BLaER1 (cell line): ENCODE results near the gene DPP4.

Experiments
- H3K27ac ChIP-seq: shearing (Covaris generic); formaldehyde crosslinking; 2 replicates; pipeline ENCODE4 v1.8.1; 2022
- H3K27me3 ChIP-seq: shearing (Covaris generic); formaldehyde crosslinking; 2 replicates; pipeline ENCODE4 v1.8.1; 2022
- H3K36me3 ChIP-seq: shearing (Covaris generic); formaldehyde crosslinking; 2 replicates; pipeline ENCODE4 v1.8.1; 2022
- H3K4me1 ChIP-seq: shearing (Covaris generic); formaldehyde crosslinking; 2 replicates; pipeline ENCODE4 v1.8.1; 2022
- H3K4me2 ChIP-seq: shearing (Covaris generic); formaldehyde crosslinking; 2 replicates; pipeline ENCODE4 v1.8.1; 2022
- H3K4me3 ChIP-seq: shearing (Covaris generic); formaldehyde crosslinking; 2 replicates; pipeline ENCODE4 v1.8.1; 2022
- H3K9ac ChIP-seq: shearing (Covaris generic); formaldehyde crosslinking; 2 replicates; pipeline ENCODE4 v1.8.1; 2022
- H3K9me3 ChIP-seq: shearing (Covaris generic); formaldehyde crosslinking; 2 replicates; pipeline ENCODE4 v1.8.1; 2022
- H4K20me1 ChIP-seq: shearing (Covaris generic); formaldehyde crosslinking; 2 replicates; pipeline ENCODE4 v1.8.1; 2022
- Cebpa-rat ChIP-seq: shearing (Covaris generic); IDR thresholded peaks from 2 replicates; pipeline ENCODE4 v1.8.1; 2022

The DPP4 gene

GRCh38 chr2:162041485-162041884 is 32.5 kb downstream of the DPP4 start:
- no peak overlapping the region for H3K27ac ChIP-seq
- H3K27me3 ChIP-seq = no peaks in the 10 kb centered on the region
- H3K9me3 ChIP-seq = no peaks in the 10 kb centered on the region
- H3K4me2 ChIP-seq = no peak overlapping the region
- no peak overlapping the region for H3K4me3 ChIP-seq
- no peaks in the 10 kb centered on the region for H4K20me1 ChIP-seq
- H3K4me1 ChIP-seq = no peaks in the 10 kb centered on the region
- no peak overlapping the region for H3K9ac ChIP-seq
- no peaks in the 10 kb centered on the region for H3K36me3 ChIP-seq
- no peak for TF ChIP-seq Cebpa-rat

DNA sequence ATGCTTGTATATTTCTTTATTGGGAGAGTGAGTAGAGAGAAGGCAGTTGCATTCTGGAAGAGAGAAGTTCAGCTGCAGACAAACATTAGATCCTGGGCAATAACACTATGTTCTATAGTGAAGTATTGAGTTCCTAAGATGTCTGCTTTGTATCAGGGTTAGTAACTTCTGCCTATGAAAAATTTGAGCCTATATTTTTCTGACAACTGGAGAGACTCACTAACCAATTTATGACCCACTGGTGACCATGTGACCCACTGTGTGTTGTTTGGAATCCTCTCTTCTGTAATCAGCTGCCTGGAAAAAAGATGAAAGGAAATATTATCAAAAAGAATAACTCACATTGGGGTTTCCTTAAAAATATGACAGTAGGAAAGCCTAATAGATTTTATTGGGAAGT is 35.3 kb downstream of the DPP4 start:
- no peak overlapping the region for H3K9ac ChIP-seq
- H4K20me1 ChIP-seq = no peaks in the 10 kb centered on the region
- H3K27ac ChIP-seq = no peak overlapping the region
- no peaks in the 10 kb centered on the region for H3K36me3 ChIP-seq
- H3K27me3 ChIP-seq = no peaks in the 10 kb centered on the region
- H3K4me3 ChIP-seq = no peak overlapping the region
- no peaks in the 10 kb centered on the region for H3K9me3 ChIP-seq
- TF ChIP-seq Cebpa-rat = no peak
- no peak overlapping the region for H3K4me2 ChIP-seq
- no peaks in the 10 kb centered on the region for H3K4me1 ChIP-seq

DNA sequence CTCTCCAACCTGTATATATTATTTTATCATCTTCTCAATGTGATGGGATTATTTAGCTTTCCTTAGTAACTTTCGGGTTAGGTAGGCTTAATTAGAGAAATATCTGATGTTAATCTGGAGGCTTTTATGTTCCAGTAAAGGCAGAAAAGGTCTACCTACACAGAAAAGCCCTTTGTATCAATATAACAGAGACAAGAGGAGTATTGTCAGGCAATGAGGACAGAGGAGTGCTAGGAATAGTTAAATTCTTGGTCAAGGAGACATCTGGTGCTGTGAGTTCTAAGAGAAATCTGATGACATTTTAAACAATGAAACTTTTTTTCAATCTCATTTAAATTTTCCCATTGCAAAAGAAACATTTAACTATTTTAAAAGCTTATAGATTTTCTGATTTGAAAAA is 36.1 kb downstream of the DPP4 start:
- TF ChIP-seq Cebpa-rat = no peak
- Histone ChIP-seq H3K9ac (no peak overlapping the region), H3K27ac (no peak overlapping the region), H4K20me1 (no peaks in the 10 kb centered on the region), H3K36me3 (no peaks in the 10 kb centered on the region), H3K4me3 (no peak overlapping the region), H3K4me2 (no peak overlapping the region), H3K27me3 (no peaks in the 10 kb centered on the region), H3K9me3 (no peaks in the 10 kb centered on the region), H3K4me1 (no peaks in the 10 kb centered on the region)

- Histone ChIP-seq H3K9ac (no peak overlapping the region), H3K36me3 (no peaks in the 10 kb centered on the region), H3K4me2 (no peak overlapping the region), H4K20me1 (no peaks in the 10 kb centered on the region), H3K9me3 (no peaks in the 10 kb centered on the region), H3K4me1 (no peaks in the 10 kb centered on the region), H3K27ac (no peak overlapping the region), H3K27me3 (no peaks in the 10 kb centered on the region), H3K4me3 (no peak overlapping the region)
- TF ChIP-seq Cebpa-rat = no peak
Measured at GRCh38 chr2:162037028-162037795, 36.8 kb downstream of the DPP4 start.

- H3K9me3 ChIP-seq = no peaks in the 10 kb centered on the region
- no peaks in the 10 kb centered on the region for H3K36me3 ChIP-seq
- H3K4me1 ChIP-seq = no peaks in the 10 kb centered on the region
- H3K4me2 ChIP-seq = no peak overlapping the region
- no peak for TF ChIP-seq Cebpa-rat
- no peaks in the 10 kb centered on the region for H3K27me3 ChIP-seq
- no peak overlapping the region for H3K27ac ChIP-seq
- no peaks in the 10 kb centered on the region for H4K20me1 ChIP-seq
- no peak overlapping the region for H3K4me3 ChIP-seq
- no peak overlapping the region for H3K9ac ChIP-seq
Measured at GRCh38 chr2:162035981-162036380, 38.0 kb downstream of the DPP4 start.

GRCh38 chr2:162030363-162031190 is 43.4 kb downstream of the DPP4 start:
- no peak overlapping the region for H3K9ac ChIP-seq
- H3K4me3 ChIP-seq = no peak overlapping the region
- no peak overlapping the region for H3K27ac ChIP-seq
- no peaks in the 10 kb centered on the region for H3K9me3 ChIP-seq
- H3K27me3 ChIP-seq = no peaks in the 10 kb centered on the region
- no peaks in the 10 kb centered on the region for H3K4me1 ChIP-seq
- H4K20me1 ChIP-seq = no peaks in the 10 kb centered on the region
- no peak for TF ChIP-seq Cebpa-rat
- H3K4me2 ChIP-seq = no peak overlapping the region
- H3K36me3 ChIP-seq = no peaks in the 10 kb centered on the region

GRCh38 chr2:162029287-162029901 is 44.6 kb downstream of the DPP4 start:
- H3K4me2 ChIP-seq = 0 out of 2 replicates have a peak overlapping the region, but pooled peaks have one; percentile 17
- no peaks in the 10 kb centered on the region for H3K36me3 ChIP-seq
- no peaks in the 10 kb centered on the region for H3K27me3 ChIP-seq
- H3K4me1 ChIP-seq = no peaks in the 10 kb centered on the region
- no peak overlapping the region for H3K4me3 ChIP-seq
- H3K9me3 ChIP-seq = no peaks in the 10 kb centered on the region
- H3K27ac ChIP-seq = no peak overlapping the region
- H3K9ac ChIP-seq = no peak overlapping the region
- H4K20me1 ChIP-seq = no peaks in the 10 kb centered on the region
- TF ChIP-seq Cebpa-rat = no peak

DNA sequence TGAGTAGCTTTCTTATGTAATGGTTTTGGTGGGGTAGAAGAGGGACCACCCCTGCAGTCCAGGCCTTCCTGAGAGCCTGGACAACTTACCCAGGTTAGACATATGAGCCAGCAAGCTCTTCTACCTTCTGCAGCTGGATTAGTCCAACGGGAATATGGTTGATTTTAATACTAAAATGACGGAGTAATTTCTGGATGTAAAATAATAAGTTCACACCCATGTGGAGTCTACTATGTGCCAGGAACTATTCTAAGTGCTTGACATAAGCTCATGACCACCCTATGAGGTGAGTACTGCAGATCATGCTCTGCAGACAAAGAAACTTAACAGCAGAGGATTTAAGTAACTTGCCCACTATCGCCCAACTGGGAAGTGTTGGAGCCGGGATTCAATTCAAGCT is 45.5 kb downstream of the DPP4 start:
- no peak overlapping the region for H3K9ac ChIP-seq
- TF ChIP-seq Cebpa-rat = no peak
- H3K4me2 ChIP-seq = no peak overlapping the region
- H4K20me1 ChIP-seq = no peaks in the 10 kb centered on the region
- H3K36me3 ChIP-seq = no peaks in the 10 kb centered on the region
- no peaks in the 10 kb centered on the region for H3K27me3 ChIP-seq
- H3K4me3 ChIP-seq = no peak overlapping the region
- H3K4me1 ChIP-seq = no peaks in the 10 kb centered on the region
- no peak overlapping the region for H3K27ac ChIP-seq
- H3K9me3 ChIP-seq = no peaks in the 10 kb centered on the region

DNA sequence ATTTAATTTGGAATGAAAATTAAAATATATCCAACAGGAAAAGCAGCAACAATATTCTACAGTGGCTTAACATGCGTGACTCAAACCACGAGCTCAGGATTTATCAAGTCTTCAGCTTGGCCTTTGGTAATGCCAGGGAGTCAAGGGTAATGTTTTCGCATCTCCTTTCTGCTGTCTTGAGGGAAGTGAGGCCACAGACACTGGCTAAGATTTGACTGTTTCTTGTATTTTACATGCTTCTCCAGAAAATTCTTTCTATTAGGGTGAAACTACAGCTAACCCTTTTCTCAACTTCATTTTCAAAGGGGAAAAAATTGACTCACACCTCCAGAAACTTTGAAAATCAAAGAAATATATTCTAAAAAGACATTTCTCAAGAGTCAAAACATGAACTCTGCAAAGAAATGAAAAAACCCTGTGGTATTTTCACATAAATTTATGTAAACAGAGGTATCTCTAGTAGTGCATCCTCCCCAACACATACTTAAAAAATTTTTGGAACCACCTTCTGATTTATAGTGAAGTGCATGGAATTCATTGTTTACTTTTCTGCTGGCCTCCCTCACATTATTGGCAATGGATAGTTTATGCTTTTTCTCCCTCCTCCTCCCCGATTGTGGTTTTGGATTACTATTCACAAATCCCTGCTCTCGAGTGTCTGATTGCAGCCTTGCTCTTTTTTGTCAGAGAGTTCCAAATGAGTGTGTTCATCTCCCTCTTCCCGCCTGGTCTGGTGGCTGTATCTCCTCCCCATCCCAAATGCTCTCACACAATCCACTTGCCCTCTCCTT is 48.7 kb downstream of the DPP4 start:
- Histone ChIP-seq H4K20me1 (no peaks in the 10 kb centered on the region), H3K36me3 (no peaks in the 10 kb centered on the region), H3K4me1 (no peaks in the 10 kb centered on the region), H3K27me3 (no peaks in the 10 kb centered on the region), H3K4me3 (no peak overlapping the region), H3K9me3 (no peaks in the 10 kb centered on the region), H3K4me2 (no peak overlapping the region), H3K27ac (no peak overlapping the region), H3K9ac (no peak overlapping the region)
- TF ChIP-seq Cebpa-rat = no peak
